Vagina (tissue), 2 donors: ENCODE results near the gene NETO2. TPM values are rescaled to one million over a fixed set of nuclear protein-coding genes. Genes with fewer than 3 reads are reported as not detected.

Source experiments
- DNase-seq, 2 donors: peaks; one replicate each; pipeline ENCODE4 v3.0.0-alpha.2; 2017; ENCODE audit errors: extremely low spot score in 2 of 2
- H3K27ac ChIP-seq: fragments of 200-600 bp; sonication (generic); one replicate; pipeline ENCODE4 v1.5.1; 2019
- H3K27me3 ChIP-seq: fragments of 200-600 bp; sonication (generic); one replicate; pipeline ENCODE4 v1.5.1; 2019
- H3K36me3 ChIP-seq, 2 donors: fragments of 200-600 bp; sonication (generic); one replicate each; pipeline ENCODE4 v1.5.1; 2017 to 2019
- H3K4me1 ChIP-seq: fragments of 200-600 bp; sonication (generic); one replicate; pipeline ENCODE4 v1.5.1; 2019
- H3K4me3 ChIP-seq, 2 donors: fragments of 200-600 bp; sonication (generic); 1 replicate in 1 of 2; 2 replicates in 1 of 2; pipeline ENCODE4 v1.5.1; 2016 to 2019
- H3K9me3 ChIP-seq: fragments of 200-600 bp; sonication (generic); one replicate; pipeline ENCODE4 v1.5.1; 2019
- POLR2A ChIP-seq, 2 donors: fragments of 450-650 bp; IDR thresholded peaks; one replicate each; pipeline ENCODE4 v1.6.1; 2017; ENCODE audit warnings: antibody characterized with exemption in 2 of 2, mild to moderate bottlenecking in 2 of 2, moderate library complexity in 2 of 2
- POLR2AphosphoS5 ChIP-seq, 2 donors: sonication (generic); formaldehyde crosslinking; IDR thresholded peaks; one replicate each; pipeline ENCODE4 v1.9.0; 2017; ENCODE audit warnings: antibody characterized with exemption in 2 of 2, mild to moderate bottlenecking in 2 of 2, low read depth in 1 of 2; ENCODE audit not compliant: insufficient read depth in 1 of 2
- intact Hi-C: fragments of 100-400 bp; cut with DNase I; formaldehyde crosslinking; loops from one replicate; pipeline ENCODE4 v1.15.1; 2023
- total RNA-seq: library from RNA; depleted of rRNA; stranded (reverse); fragments of >200 nt; gene quantifications from one replicate; pipeline ENCODE4 v1.2.3, GENCODE V29; 2016
- TF ChIP-seq, protein P1 (sequence below), 3 experiments: fragments of 450-650 bp in 2 of 3; fragments of 200-600 bp in 1 of 3; sonication (generic) in 1 of 3; IDR thresholded peaks; one replicate each; pipeline ENCODE4 v1.5.1; 2017 to 2019; ENCODE audit warnings: antibody characterized with exemption in 3 of 3, mild to moderate bottlenecking in 2 of 3, moderate library complexity in 2 of 3

The NETO2 gene
- total RNA-seq, 1 donor from 2014 or later = 2.7 TPM

DNA sequence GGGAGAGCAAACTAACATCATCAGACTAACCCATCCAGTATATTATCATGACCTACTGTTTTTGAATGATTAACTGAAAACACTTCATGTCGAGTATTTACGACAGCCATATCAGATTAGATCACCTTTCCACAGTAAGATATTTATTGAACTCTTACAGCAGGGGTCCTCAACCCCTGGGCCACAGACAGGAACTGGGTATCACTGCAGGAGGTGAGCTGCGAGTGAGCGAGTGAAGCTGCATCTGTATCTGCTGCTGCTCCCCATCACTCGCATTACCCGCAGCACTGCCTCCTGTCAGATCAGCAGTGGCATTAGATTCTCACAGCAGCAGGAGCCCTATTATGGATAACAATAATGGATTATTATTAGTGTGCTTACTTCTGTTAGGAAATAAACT lies 59.5 kb downstream of the NETO2 start:
- Histone ChIP-seq H3K27me3 (no peaks in the 10 kb centered on the region), H3K4me3 (no peak overlapping the region), H3K4me1 (no peaks in the 10 kb centered on the region), H3K9me3 (no peaks in the 10 kb centered on the region), H3K36me3 (no peaks in the 10 kb centered on the region), H3K27ac (no peak overlapping the region)
- no peak for DNase-seq
- intact Hi-C loops = no loop called here
- no peak for TF ChIP-seq POLR2A (IDR thresholded peaks at IDR 0.05)
- TF ChIP-seq, protein P1, sequence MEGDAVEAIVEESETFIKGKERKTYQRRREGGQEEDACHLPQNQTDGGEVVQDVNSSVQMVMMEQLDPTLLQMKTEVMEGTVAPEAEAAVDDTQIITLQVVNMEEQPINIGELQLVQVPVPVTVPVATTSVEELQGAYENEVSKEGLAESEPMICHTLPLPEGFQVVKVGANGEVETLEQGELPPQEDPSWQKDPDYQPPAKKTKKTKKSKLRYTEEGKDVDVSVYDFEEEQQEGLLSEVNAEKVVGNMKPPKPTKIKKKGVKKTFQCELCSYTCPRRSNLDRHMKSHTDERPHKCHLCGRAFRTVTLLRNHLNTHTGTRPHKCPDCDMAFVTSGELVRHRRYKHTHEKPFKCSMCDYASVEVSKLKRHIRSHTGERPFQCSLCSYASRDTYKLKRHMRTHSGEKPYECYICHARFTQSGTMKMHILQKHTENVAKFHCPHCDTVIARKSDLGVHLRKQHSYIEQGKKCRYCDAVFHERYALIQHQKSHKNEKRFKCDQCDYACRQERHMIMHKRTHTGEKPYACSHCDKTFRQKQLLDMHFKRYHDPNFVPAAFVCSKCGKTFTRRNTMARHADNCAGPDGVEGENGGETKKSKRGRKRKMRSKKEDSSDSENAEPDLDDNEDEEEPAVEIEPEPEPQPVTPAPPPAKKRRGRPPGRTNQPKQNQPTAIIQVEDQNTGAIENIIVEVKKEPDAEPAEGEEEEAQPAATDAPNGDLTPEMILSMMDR (IDR thresholded peaks at IDR 0.05) = no peak

DNA sequence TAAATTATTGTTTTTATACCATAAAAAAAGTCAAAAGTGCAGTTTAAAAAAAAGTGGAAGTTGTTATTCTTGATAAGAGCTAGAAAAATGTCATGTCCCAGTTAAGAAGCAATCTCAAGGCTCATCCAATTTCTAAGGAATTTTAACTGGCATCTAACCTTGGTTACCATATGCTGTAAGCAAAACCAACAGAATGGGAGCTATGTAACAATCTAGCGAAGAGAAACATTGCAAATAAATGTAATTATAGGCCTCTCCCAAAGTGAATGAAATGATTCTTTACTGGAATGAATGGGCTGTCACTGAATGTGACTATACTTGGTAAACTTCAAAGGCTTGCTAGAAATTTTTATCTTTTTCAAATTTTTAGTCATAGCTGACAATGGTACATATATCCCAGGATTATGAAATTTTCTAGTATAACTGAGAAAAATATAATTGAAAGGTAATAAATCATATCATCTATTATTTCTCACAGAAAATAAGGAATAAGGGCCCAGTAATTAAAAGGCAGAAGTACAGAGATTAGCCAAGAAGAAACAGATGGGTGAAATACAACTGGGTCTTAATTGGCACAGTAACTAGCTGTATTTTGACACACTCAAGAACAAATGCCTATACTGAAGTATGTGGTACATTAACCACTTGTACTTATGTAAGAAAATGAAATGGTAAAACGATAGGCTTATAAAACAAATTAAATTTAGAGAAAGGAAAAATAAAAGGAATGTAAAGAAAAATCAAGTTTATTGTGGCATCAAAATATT lies 61.5 kb downstream of the NETO2 start:
- no peaks in the 10 kb centered on the region for H3K9me3 ChIP-seq
- no peak overlapping the region for H3K4me3 ChIP-seq
- no peak for DNase-seq
- no peak overlapping the region for H3K27ac ChIP-seq
- intact Hi-C loops = no loop called here
- TF ChIP-seq, protein P1 (IDR thresholded peaks at IDR 0.05) = no peak
- TF ChIP-seq POLR2A (IDR thresholded peaks at IDR 0.05) (no peak), POLR2AphosphoS5 (IDR thresholded peaks at IDR 0.05; ENCODE audit: insufficient read depth in 1 of 2, low read depth in 1 of 2) (no peak)
- no peaks in the 10 kb centered on the region for H3K36me3 ChIP-seq
- H3K4me1 ChIP-seq = no peaks in the 10 kb centered on the region
- no peaks in the 10 kb centered on the region for H3K27me3 ChIP-seq

DNA sequence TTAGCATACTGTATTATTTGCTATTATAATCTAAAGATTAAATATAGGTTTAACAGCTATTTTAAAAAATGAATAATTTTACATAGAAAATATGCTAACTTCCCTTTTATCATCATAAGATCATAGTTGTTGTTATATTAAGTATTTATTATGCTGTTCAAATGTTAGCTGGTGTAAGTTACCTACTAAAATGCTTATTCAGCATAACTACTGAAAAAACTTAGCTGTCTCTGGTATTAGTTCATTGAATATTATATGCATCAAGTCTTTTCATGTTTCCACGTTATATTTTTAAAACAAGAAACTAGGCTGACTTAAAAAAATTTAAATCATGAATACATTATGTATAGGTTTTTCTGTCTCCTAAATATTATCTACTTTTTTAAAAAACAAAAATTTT lies 62.6 kb downstream of the NETO2 start:
- H3K4me1 ChIP-seq = no peaks in the 10 kb centered on the region
- TF ChIP-seq POLR2AphosphoS5 (IDR thresholded peaks at IDR 0.05; ENCODE audit: insufficient read depth in 1 of 2, low read depth in 1 of 2) (no peak), POLR2A (IDR thresholded peaks at IDR 0.05) (no peak)
- TF ChIP-seq, protein P1 (IDR thresholded peaks at IDR 0.05) = no peak
- H3K27me3 ChIP-seq = no peaks in the 10 kb centered on the region
- H3K9me3 ChIP-seq = no peaks in the 10 kb centered on the region
- H3K36me3 ChIP-seq = no peaks in the 10 kb centered on the region
- intact Hi-C loops = no loop called here
- H3K27ac ChIP-seq = no peak overlapping the region
- no peak overlapping the region for H3K4me3 ChIP-seq
- no peak for DNase-seq

DNA sequence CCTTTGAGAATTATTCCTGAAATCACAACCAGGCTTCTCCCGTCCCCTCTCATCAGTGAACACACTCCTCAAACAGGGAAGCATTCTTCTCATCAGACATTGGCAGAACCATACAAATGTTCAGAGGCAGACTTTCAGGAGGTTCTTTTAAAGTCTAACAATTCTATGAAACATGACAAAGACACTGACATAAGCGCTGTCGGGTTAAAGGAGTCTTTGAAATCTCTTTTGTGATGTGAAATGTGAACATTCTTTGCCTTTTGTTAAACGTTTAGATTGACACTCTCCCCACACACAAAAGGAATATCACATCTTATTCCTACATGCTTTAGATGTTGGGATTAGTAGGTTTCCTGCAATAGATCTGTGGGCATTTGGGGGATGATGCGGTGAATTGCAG lies 63.9 kb downstream of the NETO2 start:
- no peak for TF ChIP-seq POLR2A (IDR thresholded peaks at IDR 0.05)
- no peak for TF ChIP-seq POLR2AphosphoS5 (IDR thresholded peaks at IDR 0.05; ENCODE audit: insufficient read depth in 1 of 2, low read depth in 1 of 2)
- DNase-seq = no peak
- H3K27ac ChIP-seq = no peak overlapping the region
- intact Hi-C loops = no loop called here
- no peak overlapping the region for H3K4me3 ChIP-seq
- H3K9me3 ChIP-seq = no peaks in the 10 kb centered on the region
- no peaks in the 10 kb centered on the region for H3K36me3 ChIP-seq
- no peaks in the 10 kb centered on the region for H3K4me1 ChIP-seq
- H3K27me3 ChIP-seq = no peaks in the 10 kb centered on the region

DNA sequence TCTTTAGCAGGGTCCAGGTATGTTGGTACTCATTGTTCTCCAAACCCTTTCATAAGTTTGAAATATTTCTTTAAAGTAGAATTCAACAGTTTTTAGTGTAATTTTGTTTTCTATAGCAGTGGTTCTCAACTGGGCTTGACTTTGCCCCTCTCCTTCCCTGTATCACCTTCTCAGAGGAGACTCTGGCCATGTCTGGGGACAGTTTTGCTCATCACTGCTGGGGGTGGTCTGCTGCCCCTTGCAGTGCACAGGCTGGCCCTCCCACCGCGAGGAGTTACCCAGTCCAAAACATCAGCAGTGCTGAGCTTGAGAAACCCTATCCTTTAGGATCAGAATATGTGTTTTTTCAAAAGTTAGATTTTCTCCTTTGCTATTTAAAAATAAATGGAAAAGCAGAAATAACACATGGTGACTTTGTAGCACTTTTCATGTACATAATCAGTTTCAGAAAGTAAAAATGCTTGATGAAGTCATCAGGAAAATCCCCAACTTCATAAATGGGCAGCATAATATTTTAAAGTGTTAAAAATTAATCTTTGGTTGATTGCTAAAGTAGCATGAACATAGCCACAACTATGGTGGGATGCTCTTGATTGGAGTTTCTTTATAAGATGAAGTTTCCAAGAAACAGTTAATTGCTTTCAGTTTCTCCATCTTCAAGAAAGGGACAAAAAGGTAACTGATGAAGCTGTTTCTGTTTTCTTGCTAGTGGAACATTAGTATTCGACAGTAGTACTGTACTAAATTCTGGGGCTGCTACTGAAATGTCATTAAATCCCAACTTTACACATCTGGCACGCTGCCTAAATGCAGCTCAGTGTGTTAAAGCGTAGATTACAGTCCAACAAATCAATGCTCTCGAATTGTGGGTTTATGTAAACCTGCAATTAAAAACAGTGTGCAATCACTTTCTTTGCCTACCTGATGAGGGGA lies 70.3 kb downstream of the NETO2 start:
- Histone ChIP-seq H3K4me1 (no peaks in the 10 kb centered on the region), H3K27ac (no peak overlapping the region), H3K36me3 (no peaks in the 10 kb centered on the region), H3K9me3 (no peaks in the 10 kb centered on the region), H3K27me3 (no peaks in the 10 kb centered on the region), H3K4me3 (no peak overlapping the region)
- intact Hi-C loops = no loop called here
- no peak for DNase-seq
- no peak for TF ChIP-seq POLR2AphosphoS5 (IDR thresholded peaks at IDR 0.05; ENCODE audit: insufficient read depth in 1 of 2, low read depth in 1 of 2)
- TF ChIP-seq, protein P1 (IDR thresholded peaks at IDR 0.05) = no peak
- no peak for TF ChIP-seq POLR2A (IDR thresholded peaks at IDR 0.05)
